ENCODE results near the gene HMX1. TPM values are rescaled to one million over a fixed set of nuclear protein-coding genes. Genes with fewer than 3 reads are reported as not detected.
A peak's percentile ranks its signal among the peaks of the same experiment; 100 is the strongest.

The HMX1 gene
- total RNA-seq, 4 donors from 2014 or later: not detected

GRCh38 chr4:8830611-8831200 lies 40.9 kb downstream of the HMX1 start:
- Histone ChIP-seq H3K4me1 (no peaks in the 10 kb centered on the region), H3K27me3 (peaks cover 46% of the 10 kb centered on the region), H3K4me3 (no peak overlapping the region), H3K27ac (no peak overlapping the region), H3K9me3 (no peaks in the 10 kb centered on the region), H3K36me3 (no peaks in the 10 kb centered on the region)
- 79% methylated on average over 11 of the region's 11 CpGs for WGBS
- peak; percentile 33 to 75 for DNase-seq (ENCODE audit: low spot score in 2 of 2)
- TF ChIP-seq POLR2A (IDR thresholded peaks at IDR 0.05): no peak
- TF ChIP-seq, protein P1, sequence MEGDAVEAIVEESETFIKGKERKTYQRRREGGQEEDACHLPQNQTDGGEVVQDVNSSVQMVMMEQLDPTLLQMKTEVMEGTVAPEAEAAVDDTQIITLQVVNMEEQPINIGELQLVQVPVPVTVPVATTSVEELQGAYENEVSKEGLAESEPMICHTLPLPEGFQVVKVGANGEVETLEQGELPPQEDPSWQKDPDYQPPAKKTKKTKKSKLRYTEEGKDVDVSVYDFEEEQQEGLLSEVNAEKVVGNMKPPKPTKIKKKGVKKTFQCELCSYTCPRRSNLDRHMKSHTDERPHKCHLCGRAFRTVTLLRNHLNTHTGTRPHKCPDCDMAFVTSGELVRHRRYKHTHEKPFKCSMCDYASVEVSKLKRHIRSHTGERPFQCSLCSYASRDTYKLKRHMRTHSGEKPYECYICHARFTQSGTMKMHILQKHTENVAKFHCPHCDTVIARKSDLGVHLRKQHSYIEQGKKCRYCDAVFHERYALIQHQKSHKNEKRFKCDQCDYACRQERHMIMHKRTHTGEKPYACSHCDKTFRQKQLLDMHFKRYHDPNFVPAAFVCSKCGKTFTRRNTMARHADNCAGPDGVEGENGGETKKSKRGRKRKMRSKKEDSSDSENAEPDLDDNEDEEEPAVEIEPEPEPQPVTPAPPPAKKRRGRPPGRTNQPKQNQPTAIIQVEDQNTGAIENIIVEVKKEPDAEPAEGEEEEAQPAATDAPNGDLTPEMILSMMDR (IDR thresholded peaks at IDR 0.05): no peak

DNA sequence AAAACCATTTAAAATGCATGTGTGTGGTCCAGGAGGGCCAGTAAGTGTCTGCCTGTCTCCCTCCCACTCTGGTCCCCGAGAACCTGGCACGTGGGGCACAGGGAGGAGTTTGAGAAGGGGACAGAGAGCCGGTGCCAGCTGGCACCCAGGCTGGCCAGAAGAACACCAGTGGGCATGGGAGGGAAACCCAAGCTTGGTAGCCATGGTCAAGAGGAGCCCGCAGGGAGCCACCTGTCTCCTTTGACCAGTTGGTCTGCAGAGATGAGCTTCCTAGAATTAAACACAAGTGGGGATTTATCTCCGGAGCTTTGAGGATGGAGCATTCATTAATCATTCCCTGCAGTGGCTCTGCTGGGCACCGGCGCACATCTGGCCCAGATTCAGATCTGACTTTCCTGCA lies 41.6 kb downstream of the HMX1 start:
- TF ChIP-seq, protein P1 (IDR thresholded peaks at IDR 0.05): no peak
- TF ChIP-seq EP300 (IDR thresholded peaks at IDR 0.05) (no peak), POLR2AphosphoS5 (IDR thresholded peaks at IDR 0.05) (no peak), POLR2A (IDR thresholded peaks at IDR 0.05) (no peak)
- peak; percentile 30 to 52 for DNase-seq (ENCODE audit: low spot score in 2 of 2)
- no peaks in the 10 kb centered on the region for H3K36me3 ChIP-seq
- no peaks in the 10 kb centered on the region for H3K4me1 ChIP-seq
- no peaks in the 10 kb centered on the region for H3K9me3 ChIP-seq
- H3K27me3 ChIP-seq: peaks cover 46% of the 10 kb centered on the region
- no peak overlapping the region for H3K27ac ChIP-seq
- H3K4me3 ChIP-seq: no peak overlapping the region
- WGBS: 68% methylated on average over 7 of the region's 7 CpGs

- WGBS: 68% methylated on average over 2 of the region's 2 CpGs
- Histone ChIP-seq H3K9me3 (no peaks in the 10 kb centered on the region), H3K4me1 (no peaks in the 10 kb centered on the region), H3K36me3 (no peaks in the 10 kb centered on the region), H3K4me3 (no peak overlapping the region), H3K27ac (no peak overlapping the region), H3K27me3 (peaks cover 42% of the 10 kb centered on the region)
- DNase-seq (ENCODE audit: low spot score in 2 of 2): peak; percentile 10 to 57
- no peak for TF ChIP-seq POLR2A (IDR thresholded peaks at IDR 0.05)
- TF ChIP-seq POLR2AphosphoS5 (IDR thresholded peaks at IDR 0.05): no peak
- no peak for TF ChIP-seq EP300 (IDR thresholded peaks at IDR 0.05)
- TF ChIP-seq, protein P1 (IDR thresholded peaks at IDR 0.05): no peak
Measured at GRCh38 chr4:8829584-8829983, 42.1 kb downstream of the HMX1 start.

- H3K4me3 ChIP-seq: no peak overlapping the region
- WGBS: 71% methylated on average over 4 of the region's 4 CpGs
- no peaks in the 10 kb centered on the region for H3K4me1 ChIP-seq
- peak; percentile 11 to 18 for DNase-seq (ENCODE audit: low spot score in 2 of 2)
- peaks cover 36% of the 10 kb centered on the region for H3K27me3 ChIP-seq
- no peaks in the 10 kb centered on the region for H3K36me3 ChIP-seq
- TF ChIP-seq EP300 (IDR thresholded peaks at IDR 0.05): no peak
- no peak for TF ChIP-seq POLR2A (IDR thresholded peaks at IDR 0.05)
- TF ChIP-seq, protein P1 (IDR thresholded peaks at IDR 0.05): no peak
- no peak for TF ChIP-seq POLR2AphosphoS5 (IDR thresholded peaks at IDR 0.05)
- H3K9me3 ChIP-seq: no peaks in the 10 kb centered on the region
- H3K27ac ChIP-seq: no peak overlapping the region
Measured at GRCh38 chr4:8828869-8829268, 42.8 kb downstream of the HMX1 start.

GRCh38 chr4:8821151-8821950 lies 50.3 kb downstream of the HMX1 start:
- Histone ChIP-seq H3K27me3 (peaks cover 43% of the 10 kb centered on the region), H3K4me1 (no peaks in the 10 kb centered on the region), H3K36me3 (no peaks in the 10 kb centered on the region), H3K27ac (no peak overlapping the region), H3K4me3 (no peak overlapping the region), H3K9me3 (no peaks in the 10 kb centered on the region)
- 75% methylated on average over 21 of the region's 21 CpGs for WGBS
- peak; percentile 39 to 74 for DNase-seq (ENCODE audit: low spot score in 2 of 2)
- no peak for TF ChIP-seq POLR2AphosphoS5 (IDR thresholded peaks at IDR 0.05)
- TF ChIP-seq POLR2A (IDR thresholded peaks at IDR 0.05): no peak
- TF ChIP-seq, protein P1 (IDR thresholded peaks at IDR 0.05): no peak
- no peak for TF ChIP-seq EP300 (IDR thresholded peaks at IDR 0.05)
